IPS-18a (cell line): ENCODE data around the gene VWC2.

Source experiments
- H3K27ac ChIP-seq: one replicate; pipeline ENCODE4 v1.5.1; 2013; ENCODE audit warnings: low read length
- H3K27me3 ChIP-seq: one replicate; pipeline ENCODE4 v1.6.1; 2013; ENCODE audit warnings: mild to moderate bottlenecking, low read length; ENCODE audit not compliant: control insufficient read depth, insufficient read depth
- H3K36me3 ChIP-seq: one replicate; pipeline ENCODE4 v1.6.1; 2013; ENCODE audit warnings: low read depth, low read length; ENCODE audit not compliant: control insufficient read depth
- H3K4me1 ChIP-seq: one replicate; pipeline ENCODE4 v1.6.1; 2013; ENCODE audit warnings: low read depth, low read length; ENCODE audit not compliant: control insufficient read depth
- H3K4me3 ChIP-seq: one replicate; pipeline ENCODE4 v1.5.1; 2013; ENCODE audit warnings: low read length
- H3K9ac ChIP-seq: one replicate; pipeline ENCODE4 v1.6.1; 2013; ENCODE audit warnings: mild to moderate bottlenecking, low read length, moderate library complexity
- H3K9me3 ChIP-seq: one replicate; pipeline ENCODE4 v1.6.1; 2013; ENCODE audit warnings: low read depth, low read length; ENCODE audit not compliant: control insufficient read depth

The VWC2 gene

DNA sequence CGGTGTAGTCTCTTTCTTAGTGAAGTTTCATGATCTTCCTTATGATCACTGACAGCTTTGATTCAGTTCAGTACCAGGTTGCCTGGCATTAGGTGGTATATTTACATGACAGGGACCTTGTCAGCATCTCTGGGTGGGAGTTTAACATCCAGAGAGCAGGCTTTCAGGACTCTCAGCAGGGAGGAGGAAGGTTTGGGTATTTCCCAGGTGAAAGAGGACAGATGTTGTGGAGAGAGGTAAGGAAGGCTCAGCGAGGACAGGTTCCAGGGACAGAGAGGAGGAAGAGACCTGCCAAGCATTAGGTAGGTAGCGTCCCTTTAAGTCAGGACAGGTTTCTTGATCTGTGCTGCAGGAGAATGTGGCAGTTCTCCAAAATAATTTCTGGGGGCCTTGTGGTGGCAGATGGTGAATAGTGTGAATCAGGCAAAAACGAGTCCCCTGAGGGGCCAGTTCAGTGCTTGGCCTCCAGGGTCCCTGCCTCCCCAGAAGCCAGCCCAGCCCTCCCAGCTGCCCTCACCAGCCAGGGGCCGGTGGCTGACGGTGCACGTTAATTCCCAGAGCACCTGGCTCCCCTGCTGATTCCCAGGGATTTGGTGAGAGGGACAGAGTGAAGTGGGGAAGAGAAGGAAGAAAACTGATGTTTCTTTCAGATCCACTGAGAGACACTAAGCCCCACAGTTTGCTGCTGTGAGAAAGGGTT lies 82.0 kb downstream of the VWC2 start:
- Histone ChIP-seq H3K9me3 (no peaks in the 10 kb centered on the region), H3K9ac (no peak overlapping the region), H3K27me3 (no peaks in the 10 kb centered on the region), H3K4me3 (no peak overlapping the region), H3K4me1 (peaks cover 10% of the 10 kb centered on the region), H3K36me3 (no peaks in the 10 kb centered on the region), H3K27ac (no peak overlapping the region)

DNA sequence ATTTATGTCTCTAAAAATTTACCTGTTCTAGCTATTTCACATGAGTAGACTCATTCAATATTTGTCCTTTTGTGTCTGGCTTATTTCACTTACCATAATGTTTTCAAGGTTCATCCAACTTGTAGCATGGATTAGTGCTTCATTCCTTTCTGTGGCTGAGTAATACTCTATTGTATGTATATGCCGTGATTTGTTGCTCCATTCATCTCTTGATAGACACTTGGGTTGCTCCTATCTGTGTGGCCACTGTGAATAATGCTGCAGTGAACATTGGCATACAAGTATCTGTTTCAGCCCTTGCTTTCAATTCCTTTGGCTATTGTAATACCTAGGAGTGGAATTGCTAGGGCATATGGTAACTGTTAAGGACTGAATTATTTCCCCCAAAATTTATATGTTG lies 86.9 kb downstream of the VWC2 start:
- Histone ChIP-seq H3K4me3 (no peak overlapping the region), H3K9me3 (no peaks in the 10 kb centered on the region), H3K27ac (no peak overlapping the region), H3K27me3 (no peaks in the 10 kb centered on the region), H3K36me3 (no peaks in the 10 kb centered on the region), H3K9ac (no peak overlapping the region), H3K4me1 (peaks cover 10% of the 10 kb centered on the region)

DNA sequence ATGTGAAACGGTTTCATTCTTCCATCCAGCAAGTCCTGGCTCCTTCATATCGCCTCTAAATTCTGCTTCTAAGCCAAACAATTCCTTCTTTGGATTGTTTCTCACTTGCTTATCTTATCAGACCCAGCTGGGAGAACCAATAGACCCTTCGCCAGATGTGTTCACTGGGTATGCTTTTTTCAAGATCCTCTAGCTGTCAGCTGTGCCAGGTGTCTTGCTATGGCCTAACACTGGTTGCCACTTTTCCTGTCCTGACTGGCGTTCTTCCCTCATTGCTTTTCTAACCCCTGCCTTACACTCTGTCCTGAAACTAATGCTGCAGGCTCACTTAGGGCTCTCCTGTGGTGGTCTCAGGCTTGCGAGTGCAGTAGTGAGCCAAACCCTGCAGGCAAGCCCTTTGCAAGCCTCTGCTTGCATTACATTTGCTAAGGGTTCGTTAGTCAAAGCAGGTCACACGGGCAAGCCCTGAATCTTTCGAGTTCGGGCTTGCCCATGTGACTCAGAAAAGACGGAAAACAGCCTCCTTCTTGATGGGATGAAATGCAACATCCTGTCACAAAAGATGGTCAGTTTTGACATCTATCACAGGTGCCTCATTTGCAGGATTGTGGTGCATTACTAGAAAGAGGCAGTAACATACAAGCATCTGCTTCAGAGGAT lies 92.8 kb downstream of the VWC2 start:
- Histone ChIP-seq H3K4me3 (no peak overlapping the region), H3K36me3 (no peaks in the 10 kb centered on the region), H3K27me3 (no peaks in the 10 kb centered on the region), H3K9me3 (no peaks in the 10 kb centered on the region), H3K27ac (no peak overlapping the region), H3K9ac (no peak overlapping the region), H3K4me1 (no peaks in the 10 kb centered on the region)

DNA sequence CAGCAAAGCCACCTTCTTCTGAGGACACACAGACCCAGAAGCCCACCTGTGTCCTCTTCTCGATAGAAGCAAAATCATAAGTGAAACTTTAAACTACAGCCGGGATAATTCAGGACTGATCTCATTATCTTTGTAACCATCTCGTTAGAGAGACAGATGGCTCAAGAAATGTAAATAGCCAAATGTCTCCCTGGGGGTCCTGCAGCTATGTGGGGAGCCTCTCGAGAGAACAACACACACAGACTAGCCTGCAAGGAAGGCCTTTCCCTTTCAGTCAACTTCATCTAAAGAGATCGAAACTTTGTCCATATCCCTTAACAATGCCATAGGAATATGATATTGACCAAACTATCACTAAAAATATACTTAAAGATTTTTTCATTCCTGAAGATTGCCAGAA lies 93.5 kb downstream of the VWC2 start:
- Histone ChIP-seq H3K27me3 (no peaks in the 10 kb centered on the region), H3K9me3 (no peaks in the 10 kb centered on the region), H3K9ac (no peak overlapping the region), H3K4me1 (no peaks in the 10 kb centered on the region), H3K36me3 (no peaks in the 10 kb centered on the region), H3K4me3 (no peak overlapping the region), H3K27ac (no peak overlapping the region)

- Histone ChIP-seq H3K4me3 (no peak overlapping the region), H3K9ac (no peak overlapping the region)
Observed at GRCh38 chr7:49873420-49873819, 100.0 kb downstream of the VWC2 start.

DNA sequence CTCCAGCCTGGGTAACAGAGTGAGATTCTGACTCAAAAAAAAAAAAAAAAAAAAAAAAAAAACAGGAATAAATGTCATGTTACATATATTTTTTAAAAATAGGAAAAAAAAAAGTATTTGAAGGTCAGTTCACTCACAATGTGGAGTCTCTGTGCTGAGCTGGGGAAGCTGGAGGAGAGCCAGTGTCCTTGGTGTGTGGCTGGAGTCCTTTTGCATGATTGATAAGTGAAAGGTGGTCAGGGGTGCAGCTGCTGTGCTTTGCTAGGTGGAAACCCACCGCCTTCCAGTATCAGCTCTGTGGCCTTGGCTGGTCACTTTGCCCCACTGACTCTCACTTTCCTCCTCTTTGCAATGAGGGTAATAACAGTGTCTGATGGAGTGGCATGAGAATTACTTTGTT lies 101.9 kb downstream of the VWC2 start:
- Histone ChIP-seq H3K27me3 (no peaks in the 10 kb centered on the region), H3K9ac (no peak overlapping the region), H3K27ac (no peak overlapping the region), H3K4me3 (no peak overlapping the region), H3K4me1 (no peaks in the 10 kb centered on the region), H3K36me3 (no peaks in the 10 kb centered on the region), H3K9me3 (no peaks in the 10 kb centered on the region)

More at GRCh38 chr7:49873420-49873819, 100.0 kb downstream of the VWC2 start:
- H3K36me3 ChIP-seq, result no peaks in the 10 kb centered on the region
- H3K9me3 ChIP-seq, result no peaks in the 10 kb centered on the region
- H3K27ac ChIP-seq, result no peak overlapping the region
- no peaks in the 10 kb centered on the region for H3K27me3 ChIP-seq
- H3K4me1 ChIP-seq, result no peaks in the 10 kb centered on the region

GRCh38 chr7:49876202-49876601 lies 102.8 kb downstream of the VWC2 start:
- H3K4me3 ChIP-seq, result no peak overlapping the region
- no peaks in the 10 kb centered on the region for H3K4me1 ChIP-seq
- H3K36me3 ChIP-seq, result no peaks in the 10 kb centered on the region
- H3K9me3 ChIP-seq, result no peaks in the 10 kb centered on the region
- no peaks in the 10 kb centered on the region for H3K27me3 ChIP-seq
- no peak overlapping the region for H3K27ac ChIP-seq
- no peak overlapping the region for H3K9ac ChIP-seq

DNA sequence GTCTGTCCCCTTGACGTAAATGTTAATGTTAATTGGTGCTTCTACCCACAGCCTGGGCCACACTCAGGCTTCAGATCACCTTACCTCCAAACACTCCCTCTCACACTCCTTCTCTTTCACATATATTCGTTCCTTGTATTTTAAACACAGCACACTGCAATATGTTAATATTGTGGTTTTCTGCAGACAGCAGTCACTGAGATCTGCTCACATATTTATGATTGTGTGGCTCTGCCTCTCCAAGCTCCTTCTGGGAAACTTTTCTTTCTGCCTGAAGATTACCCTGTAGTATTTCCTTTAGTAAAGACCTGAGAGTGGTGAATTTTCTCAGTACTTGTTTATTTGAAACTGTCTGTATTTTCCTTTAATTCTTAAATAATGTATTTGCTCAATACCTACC lies 104.7 kb downstream of the VWC2 start:
- Histone ChIP-seq H3K36me3 (no peaks in the 10 kb centered on the region), H3K27ac (no peak overlapping the region), H3K9me3 (no peaks in the 10 kb centered on the region), H3K27me3 (no peaks in the 10 kb centered on the region), H3K9ac (no peak overlapping the region), H3K4me1 (no peaks in the 10 kb centered on the region), H3K4me3 (no peak overlapping the region)

DNA sequence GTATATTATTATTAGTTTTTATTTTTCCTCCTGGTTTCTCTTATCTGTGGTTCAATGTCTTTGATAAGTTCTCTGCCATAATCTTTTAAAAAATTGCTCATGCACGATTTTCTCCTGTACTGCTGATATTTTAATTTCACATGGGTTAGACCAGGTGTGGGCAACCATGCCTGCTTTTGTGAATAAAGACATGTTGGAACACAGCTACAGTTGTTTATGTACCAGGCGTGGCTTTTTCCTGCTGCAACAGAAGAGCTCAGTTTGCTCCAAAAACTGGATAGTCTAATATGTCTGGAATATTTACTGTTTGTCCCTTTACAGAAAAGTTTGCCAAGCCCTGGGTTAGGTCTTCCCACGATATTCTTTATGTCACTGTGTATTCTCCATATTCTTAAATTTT lies 105.2 kb downstream of the VWC2 start:
- H3K4me1 ChIP-seq, result no peaks in the 10 kb centered on the region
- H3K27me3 ChIP-seq, result no peaks in the 10 kb centered on the region
- H3K9me3 ChIP-seq, result no peaks in the 10 kb centered on the region
- H3K4me3 ChIP-seq, result no peak overlapping the region
- no peak overlapping the region for H3K9ac ChIP-seq
- no peaks in the 10 kb centered on the region for H3K36me3 ChIP-seq
- no peak overlapping the region for H3K27ac ChIP-seq

GRCh38 chr7:49883933-49884332 lies 110.5 kb downstream of the VWC2 start:
- Histone ChIP-seq H3K4me1 (no peaks in the 10 kb centered on the region), H3K27ac (no peak overlapping the region), H3K4me3 (no peak overlapping the region), H3K27me3 (no peaks in the 10 kb centered on the region), H3K36me3 (no peaks in the 10 kb centered on the region), H3K9me3 (no peaks in the 10 kb centered on the region), H3K9ac (no peak overlapping the region)

DNA sequence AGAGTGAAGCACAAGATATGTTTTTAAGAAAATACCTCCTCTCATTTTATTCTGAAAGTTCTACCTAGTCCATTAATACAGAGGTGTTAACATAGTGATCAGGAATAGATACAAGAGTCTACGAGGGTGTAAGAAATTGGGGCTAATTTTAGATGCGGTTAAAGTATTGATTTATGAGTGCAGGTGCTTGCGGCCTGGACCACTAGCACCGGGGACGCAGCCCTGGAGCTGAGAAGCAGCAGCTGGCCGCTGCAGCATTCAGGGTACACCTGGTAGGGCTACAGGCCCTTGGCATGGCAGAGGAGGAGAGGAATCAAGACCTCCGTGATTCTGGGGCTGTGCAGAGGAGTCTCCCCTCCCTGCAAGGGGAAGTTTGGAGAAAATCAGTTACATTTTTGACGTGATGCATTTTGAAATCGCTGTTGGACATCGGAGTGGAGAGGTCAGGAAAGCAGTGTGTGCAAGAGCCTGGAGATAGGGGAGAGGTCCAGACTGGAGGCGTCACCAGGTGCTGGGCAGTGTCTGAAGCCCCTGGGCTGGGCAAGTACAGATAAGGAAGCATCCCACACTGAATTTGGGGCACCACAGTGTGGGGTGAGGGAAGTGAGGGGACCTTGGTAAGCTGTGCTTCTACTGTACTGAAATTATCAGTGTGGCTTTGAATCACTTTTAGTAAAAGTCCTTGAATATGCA lies 112.3 kb downstream of the VWC2 start:
- H3K4me3 ChIP-seq, result no peak overlapping the region
- H3K27me3 ChIP-seq, result no peaks in the 10 kb centered on the region
- no peaks in the 10 kb centered on the region for H3K36me3 ChIP-seq
- peaks cover 4% of the 10 kb centered on the region for H3K4me1 ChIP-seq
- H3K9me3 ChIP-seq, result no peaks in the 10 kb centered on the region
- H3K9ac ChIP-seq, result no peak overlapping the region
- H3K27ac ChIP-seq, result no peak overlapping the region
